ENCODE results near the gene ASIC5.

DNA sequence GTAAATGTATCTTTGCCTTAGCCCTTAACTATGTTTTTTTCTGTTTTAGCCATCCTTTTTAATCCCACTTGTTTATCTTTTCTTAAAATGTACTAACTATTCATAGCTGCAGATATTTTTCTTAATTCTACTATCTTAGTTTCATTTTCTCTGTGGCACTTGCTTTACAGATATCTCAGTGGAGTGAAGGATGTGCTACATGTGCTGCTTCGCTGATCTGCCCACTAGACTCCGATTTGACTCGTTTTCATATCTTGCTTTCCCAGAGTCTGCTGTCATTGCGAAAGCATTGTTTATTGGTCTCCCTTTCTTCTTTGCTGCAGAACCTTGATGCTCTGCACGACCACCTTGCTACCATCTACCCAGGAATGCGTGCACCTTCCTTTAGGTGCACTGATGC, 76.7 kb downstream of the ASIC5 start:
- TF ChIP-seq, protein P1, sequence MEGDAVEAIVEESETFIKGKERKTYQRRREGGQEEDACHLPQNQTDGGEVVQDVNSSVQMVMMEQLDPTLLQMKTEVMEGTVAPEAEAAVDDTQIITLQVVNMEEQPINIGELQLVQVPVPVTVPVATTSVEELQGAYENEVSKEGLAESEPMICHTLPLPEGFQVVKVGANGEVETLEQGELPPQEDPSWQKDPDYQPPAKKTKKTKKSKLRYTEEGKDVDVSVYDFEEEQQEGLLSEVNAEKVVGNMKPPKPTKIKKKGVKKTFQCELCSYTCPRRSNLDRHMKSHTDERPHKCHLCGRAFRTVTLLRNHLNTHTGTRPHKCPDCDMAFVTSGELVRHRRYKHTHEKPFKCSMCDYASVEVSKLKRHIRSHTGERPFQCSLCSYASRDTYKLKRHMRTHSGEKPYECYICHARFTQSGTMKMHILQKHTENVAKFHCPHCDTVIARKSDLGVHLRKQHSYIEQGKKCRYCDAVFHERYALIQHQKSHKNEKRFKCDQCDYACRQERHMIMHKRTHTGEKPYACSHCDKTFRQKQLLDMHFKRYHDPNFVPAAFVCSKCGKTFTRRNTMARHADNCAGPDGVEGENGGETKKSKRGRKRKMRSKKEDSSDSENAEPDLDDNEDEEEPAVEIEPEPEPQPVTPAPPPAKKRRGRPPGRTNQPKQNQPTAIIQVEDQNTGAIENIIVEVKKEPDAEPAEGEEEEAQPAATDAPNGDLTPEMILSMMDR (IDR thresholded peaks at IDR 0.05 in 8 of 11, conservative IDR thresholded peaks at IDR 0.05 in 3 of 11): no peak
- TF ChIP-seq POLR2A (IDR thresholded peaks at IDR 0.05): no peak
